ENCODE results near the gene WRAP73.

The WRAP73 gene

GRCh38 chr1:3668148-3668547 is 18.2 kb upstream of the WRAP73 start:
- no peaks in the 10 kb centered on the region for H3K36me3 ChIP-seq (ENCODE audit: control insufficient read depth, insufficient read depth, low read length)
- WGBS, 2 experiments = 91% methylated on average over 8 of the region's 8 CpGs
- no peaks in the 10 kb centered on the region for H3K9me3 ChIP-seq (ENCODE audit: control insufficient read depth, low read length)

GRCh38 chr1:3664700-3665375 is 14.9 kb upstream of the WRAP73 start:
- H3K4me3 ChIP-seq (ENCODE audit: insufficient read depth, low read depth, low read length) = no peak overlapping the region
- H3K27ac ChIP-seq (ENCODE audit: insufficient read depth, low read depth, low read length, poor library complexity, severe bottlenecking) = no peak overlapping the region
- no peaks in the 10 kb centered on the region for H3K9me3 ChIP-seq (ENCODE audit: control insufficient read depth, low read length)
- no peaks in the 10 kb centered on the region for H3K4me1 ChIP-seq (ENCODE audit: control insufficient read depth, insufficient read depth, low read length)
- no peaks in the 10 kb centered on the region for H3K36me3 ChIP-seq (ENCODE audit: control insufficient read depth, insufficient read depth, low read length)
- peaks cover 23% of the 10 kb centered on the region for H3K27me3 ChIP-seq (ENCODE audit: control insufficient read depth, insufficient read depth, low read length, poor library complexity, severe bottlenecking)
- 90 to 93% methylated on average over 14 of the region's 14 CpGs for WGBS, 2 experiments

More at GRCh38 chr1:3668148-3668547, 18.2 kb upstream of the WRAP73 start:
- no peaks in the 10 kb centered on the region for H3K4me1 ChIP-seq (ENCODE audit: control insufficient read depth, insufficient read depth, low read length)
- H3K27ac ChIP-seq (ENCODE audit: insufficient read depth, low read depth, low read length, poor library complexity, severe bottlenecking) = no peak overlapping the region
- H3K27me3 ChIP-seq (ENCODE audit: control insufficient read depth, insufficient read depth, low read length, poor library complexity, severe bottlenecking) = peaks cover 32% of the 10 kb centered on the region
- H3K4me3 ChIP-seq (ENCODE audit: insufficient read depth, low read depth, low read length) = no peak overlapping the region

GRCh38 chr1:3663999-3664699 is 14.2 kb upstream of the WRAP73 start:
- 90% methylated on average over 14 of the region's 14 CpGs for WGBS, 2 experiments
- peaks cover 18% of the 10 kb centered on the region for H3K27me3 ChIP-seq (ENCODE audit: control insufficient read depth, insufficient read depth, low read length, poor library complexity, severe bottlenecking)
- H3K4me1 ChIP-seq (ENCODE audit: control insufficient read depth, insufficient read depth, low read length) = no peaks in the 10 kb centered on the region
- H3K27ac ChIP-seq (ENCODE audit: insufficient read depth, low read depth, low read length, poor library complexity, severe bottlenecking) = no peak overlapping the region
- H3K9me3 ChIP-seq (ENCODE audit: control insufficient read depth, low read length) = no peaks in the 10 kb centered on the region
- H3K4me3 ChIP-seq (ENCODE audit: insufficient read depth, low read depth, low read length) = no peak overlapping the region
- H3K36me3 ChIP-seq (ENCODE audit: control insufficient read depth, insufficient read depth, low read length) = no peaks in the 10 kb centered on the region

- H3K4me1 ChIP-seq (ENCODE audit: control insufficient read depth, insufficient read depth, low read length) = no peaks in the 10 kb centered on the region
- no peak overlapping the region for H3K4me3 ChIP-seq (ENCODE audit: insufficient read depth, low read depth, low read length)
- peaks cover 20% of the 10 kb centered on the region for H3K27me3 ChIP-seq (ENCODE audit: control insufficient read depth, insufficient read depth, low read length, poor library complexity, severe bottlenecking)
- H3K36me3 ChIP-seq (ENCODE audit: control insufficient read depth, insufficient read depth, low read length) = no peaks in the 10 kb centered on the region
- no peak overlapping the region for H3K27ac ChIP-seq (ENCODE audit: insufficient read depth, low read depth, low read length, poor library complexity, severe bottlenecking)
- 86 to 87% methylated on average over 16 of the region's 16 CpGs for WGBS, 2 experiments
- H3K9me3 ChIP-seq (ENCODE audit: control insufficient read depth, low read length) = no peaks in the 10 kb centered on the region
These were observed 12.3 kb upstream of the WRAP73 start for GRCh38 chr1:3662080-3662671.

GRCh38 chr1:3661631-3662030 is 11.7 kb upstream of the WRAP73 start:
- H3K9me3 ChIP-seq (ENCODE audit: control insufficient read depth, low read length) = no peaks in the 10 kb centered on the region
- H3K27ac ChIP-seq (ENCODE audit: insufficient read depth, low read depth, low read length, poor library complexity, severe bottlenecking) = no peak overlapping the region
- no peaks in the 10 kb centered on the region for H3K4me1 ChIP-seq (ENCODE audit: control insufficient read depth, insufficient read depth, low read length)
- no peak overlapping the region for H3K4me3 ChIP-seq (ENCODE audit: insufficient read depth, low read depth, low read length)
- WGBS, 2 experiments = 94 to 96% methylated on average over 2 of the region's 4 CpGs
- peaks cover 25% of the 10 kb centered on the region for H3K27me3 ChIP-seq (ENCODE audit: control insufficient read depth, insufficient read depth, low read length, poor library complexity, severe bottlenecking)
- H3K36me3 ChIP-seq (ENCODE audit: control insufficient read depth, insufficient read depth, low read length) = no peaks in the 10 kb centered on the region

- H3K27me3 ChIP-seq (ENCODE audit: control insufficient read depth, insufficient read depth, low read length, poor library complexity, severe bottlenecking) = peaks cover 34% of the 10 kb centered on the region
- H3K4me1 ChIP-seq (ENCODE audit: control insufficient read depth, insufficient read depth, low read length) = no peaks in the 10 kb centered on the region
- no peak overlapping the region for H3K27ac ChIP-seq (ENCODE audit: insufficient read depth, low read depth, low read length, poor library complexity, severe bottlenecking)
- no peak overlapping the region for H3K4me3 ChIP-seq (ENCODE audit: insufficient read depth, low read depth, low read length)
- no peaks in the 10 kb centered on the region for H3K9me3 ChIP-seq (ENCODE audit: control insufficient read depth, low read length)
- no peaks in the 10 kb centered on the region for H3K36me3 ChIP-seq (ENCODE audit: control insufficient read depth, insufficient read depth, low read length)
- 92 to 94% methylated on average over 2 of the region's 2 CpGs for WGBS, 2 experiments
These were observed 10.8 kb upstream of the WRAP73 start for GRCh38 chr1:3660704-3661103.

GRCh38 chr1:3659093-3659492 is 9.2 kb upstream of the WRAP73 start:
- WGBS, 2 experiments = 87 to 89% methylated on average over 15 of the region's 15 CpGs
- Histone ChIP-seq H3K36me3 (ENCODE audit: control insufficient read depth, insufficient read depth, low read length) (no peaks in the 10 kb centered on the region), H3K4me3 (ENCODE audit: insufficient read depth, low read depth, low read length) (no peak overlapping the region), H3K4me1 (ENCODE audit: control insufficient read depth, insufficient read depth, low read length) (no peaks in the 10 kb centered on the region), H3K27me3 (ENCODE audit: control insufficient read depth, insufficient read depth, low read length, poor library complexity, severe bottlenecking) (peaks cover 50% of the 10 kb centered on the region), H3K27ac (ENCODE audit: insufficient read depth, low read depth, low read length, poor library complexity, severe bottlenecking) (no peak overlapping the region), H3K9me3 (ENCODE audit: control insufficient read depth, low read length) (no peaks in the 10 kb centered on the region)

GRCh38 chr1:3658231-3658615 is 8.3 kb upstream of the WRAP73 start:
- H3K4me3 ChIP-seq (ENCODE audit: insufficient read depth, low read depth, low read length) = no peak overlapping the region
- no peaks in the 10 kb centered on the region for H3K4me1 ChIP-seq (ENCODE audit: control insufficient read depth, insufficient read depth, low read length)
- 61 to 69% methylated on average over 9 to 14 of the region's 14 CpGs for WGBS, 2 experiments
- H3K27ac ChIP-seq (ENCODE audit: insufficient read depth, low read depth, low read length, poor library complexity, severe bottlenecking) = no peak overlapping the region
- peaks cover 59% of the 10 kb centered on the region for H3K27me3 ChIP-seq (ENCODE audit: control insufficient read depth, insufficient read depth, low read length, poor library complexity, severe bottlenecking)
- no peaks in the 10 kb centered on the region for H3K36me3 ChIP-seq (ENCODE audit: control insufficient read depth, insufficient read depth, low read length)
- no peaks in the 10 kb centered on the region for H3K9me3 ChIP-seq (ENCODE audit: control insufficient read depth, low read length)

- 88 to 90% methylated on average over 26 of the region's 26 CpGs for WGBS, 2 experiments
- no peaks in the 10 kb centered on the region for H3K9me3 ChIP-seq (ENCODE audit: control insufficient read depth, low read length)
- H3K27ac ChIP-seq (ENCODE audit: insufficient read depth, low read depth, low read length, poor library complexity, severe bottlenecking) = no peak overlapping the region
- no peaks in the 10 kb centered on the region for H3K36me3 ChIP-seq (ENCODE audit: control insufficient read depth, insufficient read depth, low read length)
- H3K4me3 ChIP-seq (ENCODE audit: insufficient read depth, low read depth, low read length) = no peak overlapping the region
- H3K27me3 ChIP-seq (ENCODE audit: control insufficient read depth, insufficient read depth, low read length, poor library complexity, severe bottlenecking) = peaks cover 64% of the 10 kb centered on the region
- H3K4me1 ChIP-seq (ENCODE audit: control insufficient read depth, insufficient read depth, low read length) = no peaks in the 10 kb centered on the region
These were observed 7.8 kb upstream of the WRAP73 start for GRCh38 chr1:3657578-3658230.

- H3K27ac ChIP-seq (ENCODE audit: insufficient read depth, low read depth, low read length, poor library complexity, severe bottlenecking) = no peak overlapping the region
- no peaks in the 10 kb centered on the region for H3K4me1 ChIP-seq (ENCODE audit: control insufficient read depth, insufficient read depth, low read length)
- no peak overlapping the region for H3K4me3 ChIP-seq (ENCODE audit: insufficient read depth, low read depth, low read length)
- peaks cover 67% of the 10 kb centered on the region for H3K27me3 ChIP-seq (ENCODE audit: control insufficient read depth, insufficient read depth, low read length, poor library complexity, severe bottlenecking)
- H3K9me3 ChIP-seq (ENCODE audit: control insufficient read depth, low read length) = no peaks in the 10 kb centered on the region
- H3K36me3 ChIP-seq (ENCODE audit: control insufficient read depth, insufficient read depth, low read length) = no peaks in the 10 kb centered on the region
- 83% methylated on average over 6 of the region's 6 CpGs for WGBS, 2 experiments
These were observed 7.2 kb upstream of the WRAP73 start for GRCh38 chr1:3657096-3657475.
